Stimulated activated CD8-positive, alpha-beta memory T cell treated with anti-CD3 and anti-CD28 coated beads, Interleukin-4, amount 100 ng/mL, for 24 hours (primary cell): ENCODE results near the gene MYO18B.

Experiments
- DNase-seq: peaks from one replicate; pipeline ENCODE4 v3.0.0-alpha.2; 2020; ENCODE audit warnings: low read depth

The MYO18B gene

DNA sequence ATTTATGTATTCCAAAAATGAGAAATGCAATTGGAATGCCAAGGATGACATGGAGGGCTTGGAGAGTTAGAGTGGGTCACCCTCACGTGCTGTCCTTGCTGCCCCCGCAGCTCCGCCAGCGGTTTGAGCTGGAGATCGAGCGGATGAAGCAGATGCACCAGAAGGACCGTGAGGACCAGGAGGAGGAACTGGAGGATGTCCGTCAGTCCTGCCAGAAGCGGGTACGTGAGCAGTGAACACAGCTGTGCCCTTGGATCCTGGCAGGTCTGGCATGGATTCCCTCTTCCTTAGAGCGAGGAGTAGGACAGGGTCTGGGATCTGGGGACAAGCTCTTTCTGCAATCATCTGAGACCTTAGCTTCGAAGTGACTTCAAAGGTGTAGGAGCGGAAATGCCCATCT lies 166.2 kb downstream of the MYO18B start:
- no peak for DNase-seq

DNA sequence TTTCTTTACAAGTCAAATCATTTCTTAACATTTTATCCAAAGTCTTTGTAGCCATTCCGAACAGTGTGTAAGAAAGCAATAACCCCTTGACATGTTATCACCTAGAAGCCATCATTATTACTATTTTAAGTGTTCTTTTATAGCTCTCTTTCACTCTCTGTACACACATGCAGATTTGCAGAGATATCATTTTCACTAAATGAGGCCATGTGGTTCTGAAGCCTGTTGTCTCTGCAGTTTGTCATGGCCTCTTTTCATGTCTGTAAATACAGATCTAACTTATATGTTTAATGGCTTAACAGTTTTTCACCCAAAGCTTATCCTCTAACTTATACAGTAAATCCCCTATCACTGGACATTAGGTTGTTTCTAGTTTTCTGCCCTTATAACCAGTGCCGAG lies 166.8 kb downstream of the MYO18B start:
- no peak for DNase-seq

DNA sequence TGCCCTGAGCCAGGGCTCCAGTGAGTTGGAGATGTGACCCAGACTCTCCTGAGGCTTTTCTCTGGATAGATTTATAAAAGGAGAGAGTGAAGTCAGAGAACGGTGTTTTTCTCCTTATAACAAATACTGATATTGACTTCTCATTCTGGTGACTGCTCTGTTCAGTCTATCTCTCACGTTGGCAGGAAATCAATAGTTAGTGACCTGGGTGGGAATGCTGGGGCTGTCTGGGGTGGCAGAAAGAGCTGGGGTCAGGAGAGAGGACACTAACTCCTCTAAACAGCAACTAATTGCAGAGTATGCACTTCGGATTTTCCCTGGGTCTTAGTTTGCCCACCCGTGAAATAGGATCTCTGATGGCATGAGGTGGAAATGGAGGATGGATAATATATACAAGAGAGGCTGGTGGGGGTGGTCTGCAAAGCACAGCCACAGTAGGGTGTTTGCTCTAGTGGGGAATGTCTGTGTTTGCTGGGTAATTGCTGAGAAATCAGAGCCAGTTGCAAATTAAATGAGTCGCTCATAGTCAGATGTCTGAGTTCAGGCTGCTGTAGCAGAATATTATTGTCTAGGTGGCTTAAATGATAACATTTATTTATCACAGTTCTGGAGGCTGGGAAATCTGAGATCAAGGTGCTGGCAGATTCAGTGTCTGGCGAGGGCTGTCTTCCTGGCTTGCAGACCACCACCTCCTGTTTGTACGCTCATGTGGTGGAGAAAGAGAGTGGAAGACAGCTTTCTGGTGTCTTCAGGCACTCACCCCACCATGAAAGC lies 167.8 kb downstream of the MYO18B start:
- no peak for DNase-seq

DNA sequence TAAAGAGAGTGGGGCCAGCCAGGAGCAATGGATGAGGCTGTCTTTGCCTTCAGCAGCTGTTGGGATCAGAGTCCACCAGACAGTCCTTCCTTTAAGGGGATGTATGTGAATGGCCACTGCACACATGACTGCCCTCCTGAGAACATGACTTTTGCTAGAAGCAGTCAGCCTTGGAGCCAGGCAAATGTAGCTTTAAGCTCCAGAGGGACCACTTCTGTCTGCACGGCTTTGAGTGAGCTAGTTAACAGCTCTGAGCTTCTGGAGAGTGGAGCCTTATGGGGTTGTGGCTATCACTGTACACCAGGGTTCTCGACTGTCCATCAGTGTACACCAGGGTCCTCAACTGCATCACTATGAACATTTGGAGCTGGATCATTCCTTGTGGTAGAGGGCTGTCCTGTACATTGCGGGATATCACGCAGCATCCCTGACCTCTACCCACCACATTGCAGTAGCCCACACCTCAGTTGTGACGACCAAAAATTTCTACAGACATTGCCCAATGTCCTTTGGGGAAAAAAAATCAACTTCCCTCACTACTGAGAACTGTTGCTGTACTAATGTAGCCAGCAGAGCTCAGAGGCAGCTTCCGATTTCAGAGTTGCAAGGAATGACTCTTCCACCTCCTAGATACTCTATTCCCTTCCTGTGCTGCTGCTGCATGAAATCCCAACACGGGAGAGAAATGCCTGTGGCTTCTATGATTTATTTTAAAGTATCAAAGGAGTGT lies 169.4 kb downstream of the MYO18B start:
- DNase-seq: no peak

DNA sequence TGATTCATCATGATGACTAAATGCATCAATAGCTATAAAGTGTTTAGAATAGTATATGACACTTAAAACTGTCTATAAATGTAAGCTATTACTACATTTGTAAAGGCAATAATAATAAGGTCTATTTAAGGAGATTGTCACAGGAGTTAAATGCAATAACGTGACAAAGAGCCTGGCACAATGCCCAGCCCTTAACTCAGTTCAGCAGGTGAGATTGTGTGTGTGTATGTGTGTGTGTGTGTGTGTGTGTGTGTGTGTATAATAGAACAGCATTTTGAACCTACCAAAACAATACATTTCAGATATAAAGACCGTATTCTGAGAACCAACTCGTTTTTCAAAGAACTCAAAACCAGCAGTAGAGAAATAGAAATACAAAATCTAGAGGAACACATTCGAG lies 177.5 kb downstream of the MYO18B start:
- no peak for DNase-seq

DNA sequence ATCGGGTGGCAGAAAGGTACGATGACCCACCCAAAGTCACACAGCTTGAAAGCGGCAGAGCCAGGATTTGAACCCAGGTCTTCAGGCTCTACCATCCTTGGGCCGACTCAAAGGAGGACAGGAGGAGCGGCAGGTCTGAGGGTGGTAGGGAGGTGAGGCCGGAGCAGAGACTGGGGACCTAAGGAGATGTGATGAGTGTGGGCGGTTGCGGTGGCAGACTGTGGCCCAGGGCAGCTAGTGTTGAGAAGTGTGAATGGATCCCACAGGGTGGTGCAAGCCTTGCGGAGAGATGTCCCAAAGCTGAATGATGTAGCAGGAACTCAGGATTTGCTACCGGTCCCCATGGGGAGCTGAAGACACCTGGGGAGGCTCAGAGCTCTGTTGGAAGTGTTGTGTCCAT lies 180.2 kb downstream of the MYO18B start:
- no peak for DNase-seq

DNA sequence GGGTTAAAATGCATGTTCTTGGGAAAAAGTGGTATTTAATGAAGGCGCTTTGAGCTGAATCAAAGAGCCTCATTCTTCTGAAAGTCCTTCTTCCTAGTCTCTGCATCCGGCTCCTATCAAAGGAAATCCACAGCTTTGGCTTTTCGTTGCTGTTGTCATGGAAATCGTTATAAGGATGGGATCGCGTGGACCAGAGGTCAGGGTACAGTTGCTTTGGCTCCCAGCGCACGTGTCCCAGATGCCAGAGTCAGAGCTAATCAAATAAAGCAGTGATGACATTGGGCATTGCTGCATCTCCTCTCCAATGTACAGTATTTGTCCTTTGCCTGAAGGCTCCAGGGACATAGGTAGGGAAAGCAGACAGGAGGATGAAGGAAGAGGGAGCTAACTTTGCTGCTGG lies 181.9 kb downstream of the MYO18B start:
- DNase-seq: no peak

DNA sequence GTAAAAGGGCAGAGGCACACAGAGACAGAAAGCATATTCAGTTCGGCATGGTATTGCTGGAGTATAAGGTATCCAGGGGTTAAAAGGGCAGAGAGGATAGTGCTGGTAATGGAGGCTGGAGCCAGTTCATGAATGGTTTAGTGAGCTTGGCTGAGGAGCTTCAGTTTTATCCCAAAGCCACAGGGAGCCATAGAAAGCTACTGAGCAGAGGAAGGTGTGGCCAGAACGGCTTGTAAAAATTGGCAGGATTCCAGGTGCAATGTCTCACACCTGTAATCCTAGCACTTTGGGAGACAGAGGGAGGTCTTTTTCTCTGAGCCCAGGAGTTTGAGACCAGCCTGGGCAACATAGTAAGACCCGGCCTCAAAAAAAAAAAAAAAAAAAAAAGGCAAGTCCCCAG lies 186.1 kb downstream of the MYO18B start:
- DNase-seq: no peak

DNA sequence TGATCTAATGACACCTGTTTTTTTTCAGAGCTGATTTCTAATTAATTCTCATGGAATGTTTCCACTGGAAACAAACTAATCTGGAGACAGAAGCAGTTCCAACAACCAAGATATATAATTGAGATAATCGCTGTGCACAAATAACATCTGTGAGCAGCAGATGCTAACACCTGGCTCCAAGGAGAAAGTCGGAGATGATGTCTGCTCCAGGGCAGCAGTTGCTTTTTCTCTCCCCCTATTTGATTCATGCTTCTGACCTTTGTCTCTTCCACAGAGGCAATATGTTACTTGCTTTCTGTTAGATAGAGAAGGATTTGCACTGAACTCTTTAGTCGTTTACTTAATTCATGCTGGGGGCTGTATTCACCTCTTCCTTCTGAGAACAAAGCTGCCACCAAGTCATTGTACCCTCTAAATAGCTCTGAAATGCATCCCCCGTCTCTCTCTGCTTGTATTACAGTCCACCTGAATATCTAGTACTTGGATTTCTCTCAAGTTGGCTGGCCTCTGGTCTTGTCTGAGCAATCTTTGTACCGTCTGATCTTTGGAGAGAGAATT lies 187.4 kb downstream of the MYO18B start:
- DNase-seq: no peak

DNA sequence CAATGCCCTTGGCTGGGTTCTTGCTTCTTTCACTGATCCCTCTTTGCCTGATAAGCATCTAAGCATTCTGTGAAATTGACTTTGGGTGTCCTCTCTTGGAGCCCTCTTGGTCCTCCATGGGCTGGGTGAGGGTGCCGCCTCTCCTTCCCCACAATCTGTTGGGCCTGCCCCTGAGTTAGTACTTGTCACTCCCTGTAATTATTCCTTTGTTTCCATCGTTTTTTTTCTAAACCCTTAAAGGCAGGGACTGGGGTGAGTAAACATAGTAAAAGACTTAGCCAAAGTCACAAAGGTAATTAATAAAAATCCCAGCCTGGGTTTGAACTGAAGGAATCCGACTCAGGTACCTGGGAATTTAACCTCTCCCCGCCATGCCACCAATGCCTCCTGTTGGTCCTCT lies 188.1 kb downstream of the MYO18B start:
- DNase-seq: no peak

DNA sequence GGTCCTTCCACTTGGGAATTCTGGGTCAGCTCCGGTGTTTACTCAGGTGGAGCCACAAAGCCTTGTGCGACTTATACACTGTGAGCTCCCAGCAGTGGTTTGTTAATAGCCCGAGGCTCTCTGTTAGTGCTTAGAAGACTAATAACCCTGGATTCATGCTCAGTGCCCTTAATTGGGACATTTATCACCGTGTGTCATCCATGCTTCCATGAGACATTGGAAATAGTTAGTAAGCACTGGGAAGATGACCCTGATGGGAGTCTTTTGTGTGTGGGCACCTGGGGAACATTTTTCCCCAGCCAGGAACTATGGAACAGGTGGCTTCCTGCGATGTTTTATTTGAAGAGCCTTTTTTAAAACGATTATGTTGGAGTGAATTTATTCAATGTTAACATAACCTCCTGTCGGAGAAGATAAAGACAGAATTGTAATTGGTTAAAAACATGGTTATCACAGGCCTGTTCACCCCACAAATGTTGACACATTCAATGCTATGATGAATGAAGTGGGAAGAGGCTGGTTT lies 188.9 kb downstream of the MYO18B start:
- DNase-seq: no peak

DNA sequence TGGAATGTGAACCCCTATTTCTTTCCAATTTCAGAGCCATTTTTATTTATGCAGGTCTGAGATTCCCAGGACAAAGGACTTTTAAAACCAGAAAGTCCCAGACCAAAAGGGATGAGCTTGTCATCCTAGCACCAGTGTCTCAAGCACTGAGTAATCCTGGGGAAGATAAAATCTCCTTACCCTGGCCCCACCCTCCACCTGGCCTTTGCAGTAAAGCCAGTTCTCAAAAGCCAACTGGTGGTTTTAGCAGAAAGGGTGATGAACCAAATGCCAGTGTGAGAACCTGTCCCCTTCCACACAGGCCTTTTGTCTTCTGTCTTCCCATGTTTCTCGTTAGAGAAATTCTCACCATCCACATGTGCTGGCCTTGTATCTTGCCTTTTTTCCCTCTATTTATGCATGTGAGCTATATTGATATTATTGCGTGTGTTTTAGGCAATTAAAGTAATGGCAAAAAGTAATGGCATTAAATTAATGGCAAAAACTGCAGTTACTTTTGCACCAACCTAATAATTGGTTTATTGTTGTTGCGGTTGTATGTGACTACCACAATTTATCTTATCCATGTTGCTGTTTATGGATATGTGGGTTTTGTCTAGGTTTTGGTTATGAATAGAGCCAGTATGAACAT lies 191.3 kb downstream of the MYO18B start:
- no peak for DNase-seq

DNA sequence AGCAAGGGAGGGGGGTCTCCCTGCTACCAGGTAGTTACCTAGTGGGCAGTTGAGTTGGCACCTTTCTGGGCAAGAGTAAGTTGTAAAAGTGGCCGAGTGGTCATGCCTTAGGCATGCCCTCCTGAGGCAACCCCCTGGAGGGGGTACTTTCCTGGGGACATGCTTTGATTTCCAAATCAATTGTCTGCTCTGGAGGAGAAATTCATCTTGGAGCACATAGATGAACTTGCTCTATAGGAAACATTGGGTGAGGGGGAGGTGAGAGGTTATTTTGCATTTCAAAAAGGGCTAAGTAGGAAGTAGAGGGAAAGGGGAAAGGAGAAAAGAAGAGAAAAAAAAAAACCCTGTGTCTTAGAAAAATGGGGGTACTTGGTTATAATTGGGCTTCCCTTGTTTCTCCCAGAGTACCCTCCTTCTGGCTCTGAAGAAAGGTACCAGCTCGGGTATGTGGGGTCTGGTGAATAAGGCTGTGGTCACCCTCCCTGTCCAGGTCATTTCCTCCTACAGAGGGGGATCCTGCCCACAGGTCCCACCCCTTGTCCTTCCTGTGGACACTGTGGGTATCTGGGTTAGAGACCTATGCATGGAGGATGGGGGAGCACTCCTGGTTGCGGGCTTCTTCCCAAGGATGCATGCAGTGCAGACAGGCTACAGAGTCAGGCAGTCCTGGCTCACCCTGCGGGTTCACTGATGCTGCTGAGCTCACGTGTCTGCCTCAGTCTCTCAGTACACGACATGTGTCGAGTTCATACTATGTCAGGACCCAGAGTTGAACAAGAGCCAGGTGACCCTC lies 193.5 kb downstream of the MYO18B start:
- no peak for DNase-seq

DNA sequence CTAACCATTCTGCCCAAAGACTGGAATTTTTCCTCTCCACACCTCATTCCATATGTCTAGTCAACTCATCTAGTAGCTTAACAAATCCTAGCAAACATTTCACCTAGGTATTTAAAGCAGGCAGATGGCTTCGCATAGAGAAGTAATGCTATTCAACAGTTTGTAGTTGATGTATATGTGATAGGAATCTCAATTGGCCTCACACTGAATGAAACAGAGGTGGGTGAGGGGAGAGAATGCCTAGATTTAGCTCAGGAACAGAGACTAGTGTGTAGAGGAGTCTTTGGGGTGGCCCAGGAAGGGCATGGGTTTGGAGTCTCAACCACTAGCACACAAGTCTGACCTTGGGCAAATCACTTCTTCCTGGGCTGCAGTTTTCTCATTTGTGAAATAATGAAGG lies 196.2 kb downstream of the MYO18B start:
- no peak for DNase-seq

DNA sequence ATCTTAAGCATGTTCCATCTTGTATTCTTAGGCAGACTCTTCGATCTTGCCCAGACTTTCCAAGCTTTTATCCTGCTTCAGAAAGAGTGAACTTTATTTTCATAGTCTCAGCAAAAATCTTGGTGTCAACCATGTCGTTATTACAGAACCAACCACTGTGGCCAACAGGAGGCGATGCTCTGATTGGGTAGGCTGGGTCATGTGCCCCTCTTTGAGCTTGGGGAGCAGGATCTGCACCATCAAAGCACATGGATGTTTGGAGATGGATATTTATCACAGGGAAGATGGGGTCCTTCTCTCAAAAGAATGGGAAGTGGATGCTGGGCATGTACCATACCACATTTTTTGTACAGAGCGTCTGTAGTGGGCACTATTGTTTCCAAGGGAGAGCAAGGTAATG lies 197.4 kb downstream of the MYO18B start:
- no peak for DNase-seq

DNA sequence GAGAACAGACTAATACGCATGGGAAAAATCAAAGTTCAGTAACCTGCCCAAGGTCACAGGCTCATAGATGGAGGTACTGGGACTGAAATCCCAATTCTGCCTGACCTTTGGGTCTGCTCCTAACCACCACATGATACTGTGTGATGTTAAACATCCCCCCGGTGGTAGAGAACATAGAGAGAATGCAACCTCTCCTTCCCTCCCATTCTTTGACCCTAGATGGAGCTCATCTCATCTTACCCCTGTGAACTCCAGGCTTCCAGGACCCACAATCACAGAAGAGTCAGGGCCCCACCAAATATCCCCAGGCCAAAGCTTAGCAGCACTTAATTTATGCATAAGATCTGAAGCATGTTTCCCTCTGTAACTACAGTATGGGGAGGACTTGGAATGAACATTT lies 198.5 kb downstream of the MYO18B start:
- no peak for DNase-seq

DNA sequence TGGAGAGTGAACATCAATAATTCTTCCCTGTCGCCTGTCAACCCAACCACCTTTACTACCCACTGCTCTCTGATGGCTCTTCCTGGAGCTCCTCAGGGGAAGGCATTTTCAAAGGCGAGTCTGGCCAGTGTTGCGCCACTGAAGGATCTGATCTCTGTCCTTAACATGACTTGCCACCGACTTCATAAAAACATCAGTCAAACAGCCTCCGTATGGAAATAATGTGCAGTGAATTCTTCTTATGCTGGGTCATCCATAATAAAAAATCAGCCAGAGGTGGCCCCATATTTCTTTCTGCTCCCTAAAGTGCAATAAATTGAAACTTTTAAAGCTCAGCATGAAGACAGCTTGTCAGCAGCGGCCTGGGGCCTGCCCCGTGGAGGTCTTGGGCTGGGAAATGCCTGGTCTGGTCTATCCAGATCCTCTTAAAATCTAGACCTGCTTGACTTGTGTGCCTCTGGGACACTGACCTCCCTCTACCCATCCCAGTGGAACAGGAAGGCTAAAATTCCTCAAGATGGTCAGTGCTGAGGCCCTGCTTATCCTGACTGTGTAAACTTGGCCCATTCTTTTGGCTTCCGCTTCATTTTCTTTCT lies 199.5 kb downstream of the MYO18B start:
- DNase-seq: no peak

DNA sequence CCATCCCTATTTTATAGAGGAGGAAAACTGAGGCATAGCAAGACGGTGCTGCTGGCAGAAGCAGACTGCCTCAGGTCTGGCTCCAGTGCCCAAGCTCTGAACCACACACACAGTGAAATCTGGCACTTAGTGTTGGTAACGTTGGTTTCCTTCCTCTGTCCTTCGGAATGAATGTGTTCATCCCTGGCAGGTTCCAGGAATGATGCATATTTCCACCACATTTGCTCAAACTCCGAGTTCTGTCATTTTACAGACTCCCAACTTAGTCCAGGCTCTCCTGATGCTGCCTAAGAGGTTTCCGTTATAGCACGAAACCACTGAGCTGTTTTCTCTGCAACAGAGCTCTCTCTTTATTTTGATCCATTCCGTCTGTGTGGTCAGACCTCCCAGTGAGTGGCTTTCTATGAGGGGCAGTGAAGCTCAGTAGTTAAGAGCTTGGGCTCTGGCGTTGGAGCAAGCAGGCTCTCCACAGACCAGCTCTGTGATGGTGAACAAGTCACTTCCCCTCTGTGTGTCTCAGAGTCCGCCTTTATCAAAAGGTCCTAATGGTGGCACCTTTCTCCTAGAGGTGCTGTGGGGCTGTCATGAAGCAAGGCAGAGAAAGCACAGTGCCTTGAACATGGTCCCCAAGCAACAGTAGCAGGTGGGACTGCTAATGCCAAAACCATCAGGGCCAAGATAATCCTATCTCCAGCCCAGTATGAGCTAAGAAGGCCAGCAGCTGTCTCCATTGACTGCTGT lies 200.3 kb downstream of the MYO18B start:
- DNase-seq: no peak

DNA sequence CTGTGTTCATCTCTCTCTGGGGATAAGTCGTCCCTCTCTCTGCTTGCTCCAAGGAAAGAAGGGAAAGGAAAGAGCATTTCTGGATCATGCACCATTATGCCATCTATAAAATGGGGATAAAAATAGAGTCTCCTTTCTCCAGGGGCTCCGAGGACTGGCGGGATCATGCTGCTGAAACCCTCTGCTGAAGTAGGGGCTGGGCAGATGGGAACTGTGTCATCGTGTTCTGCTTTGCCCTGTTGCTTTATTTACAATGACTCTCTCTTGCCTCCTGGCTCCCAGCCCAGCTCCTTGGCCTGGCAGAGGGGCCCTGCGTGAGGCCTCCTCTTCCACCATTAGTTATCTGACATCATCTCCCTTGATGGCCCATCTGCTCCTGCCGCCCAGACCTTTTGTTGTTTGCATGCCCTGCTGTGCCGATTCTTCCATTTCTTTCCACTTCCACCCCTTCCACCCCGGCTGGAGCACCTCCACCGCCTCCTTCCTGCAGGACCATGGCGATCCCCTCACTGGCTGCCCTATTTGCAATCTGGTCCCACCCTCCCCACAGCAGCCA lies 200.9 kb downstream of the MYO18B start:
- DNase-seq: no peak

DNA sequence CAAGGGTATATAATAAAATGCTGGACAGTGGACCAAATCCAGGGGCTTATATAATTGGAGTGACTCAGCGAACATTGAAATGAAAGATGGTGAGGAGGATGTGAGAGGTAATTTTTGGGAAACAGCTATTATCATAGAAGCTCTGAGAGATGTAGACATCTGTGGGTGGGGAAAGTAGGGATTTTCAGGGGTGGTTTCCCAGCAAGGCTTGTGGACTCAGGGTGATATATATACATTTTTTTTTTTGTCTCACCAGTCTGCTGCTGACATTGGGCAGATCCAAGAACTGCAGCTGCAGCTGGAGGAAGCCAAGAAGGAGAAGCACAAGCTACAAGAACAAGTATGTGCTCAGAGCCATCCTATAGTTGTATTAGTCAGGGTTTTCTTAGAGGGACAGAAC lies 208.1 kb downstream of the MYO18B start:
- DNase-seq: no peak

DNA sequence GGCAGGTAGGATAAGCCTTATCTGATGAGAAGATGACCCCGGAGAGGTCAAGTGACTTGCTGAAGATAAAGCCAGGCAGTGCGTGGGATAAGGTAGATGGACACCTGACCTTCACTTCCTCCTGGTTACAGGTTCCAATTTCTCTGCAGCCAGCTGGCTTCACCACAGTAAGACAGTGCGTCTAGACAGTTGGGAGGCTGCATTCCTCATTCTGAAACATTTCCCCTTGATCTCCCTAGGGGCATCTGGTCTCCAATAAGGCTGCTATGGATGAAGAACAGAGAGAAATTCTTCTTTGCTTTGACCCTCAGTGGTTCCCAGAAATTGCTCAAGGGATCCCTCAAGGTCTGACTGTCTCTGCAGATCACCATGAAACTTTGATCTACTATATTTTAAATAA lies 211.3 kb downstream of the MYO18B start:
- no peak for DNase-seq
